ENCODE measurements around the gene ANAPC5. TPM values are rescaled to one million over a fixed set of nuclear protein-coding genes. Genes with fewer than 3 reads are reported as not detected.

The ANAPC5 gene
- total RNA-seq, 1 donor = 180 TPM

GRCh38 chr12:121279507-121279915, 72.7 kb downstream of the ANAPC5 start:
- TF ChIP-seq, protein P1, sequence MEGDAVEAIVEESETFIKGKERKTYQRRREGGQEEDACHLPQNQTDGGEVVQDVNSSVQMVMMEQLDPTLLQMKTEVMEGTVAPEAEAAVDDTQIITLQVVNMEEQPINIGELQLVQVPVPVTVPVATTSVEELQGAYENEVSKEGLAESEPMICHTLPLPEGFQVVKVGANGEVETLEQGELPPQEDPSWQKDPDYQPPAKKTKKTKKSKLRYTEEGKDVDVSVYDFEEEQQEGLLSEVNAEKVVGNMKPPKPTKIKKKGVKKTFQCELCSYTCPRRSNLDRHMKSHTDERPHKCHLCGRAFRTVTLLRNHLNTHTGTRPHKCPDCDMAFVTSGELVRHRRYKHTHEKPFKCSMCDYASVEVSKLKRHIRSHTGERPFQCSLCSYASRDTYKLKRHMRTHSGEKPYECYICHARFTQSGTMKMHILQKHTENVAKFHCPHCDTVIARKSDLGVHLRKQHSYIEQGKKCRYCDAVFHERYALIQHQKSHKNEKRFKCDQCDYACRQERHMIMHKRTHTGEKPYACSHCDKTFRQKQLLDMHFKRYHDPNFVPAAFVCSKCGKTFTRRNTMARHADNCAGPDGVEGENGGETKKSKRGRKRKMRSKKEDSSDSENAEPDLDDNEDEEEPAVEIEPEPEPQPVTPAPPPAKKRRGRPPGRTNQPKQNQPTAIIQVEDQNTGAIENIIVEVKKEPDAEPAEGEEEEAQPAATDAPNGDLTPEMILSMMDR (IDR thresholded peaks at IDR 0.05; ENCODE audit: insufficient read depth, low read depth, low read length) = no peak
- peak; percentile 33 for DNase-seq (ENCODE audit: low read depth)
- H3K4me3 ChIP-seq (ENCODE audit: low read depth, low read length) = no peak overlapping the region

GRCh38 chr12:121279071-121279375, 73.2 kb downstream of the ANAPC5 start:
- TF ChIP-seq, protein P1 (IDR thresholded peaks at IDR 0.05; ENCODE audit: insufficient read depth, low read depth, low read length) = no peak
- H3K4me3 ChIP-seq (ENCODE audit: low read depth, low read length) = no peak overlapping the region
- DNase-seq (ENCODE audit: low read depth) = peak; percentile 58

DNA sequence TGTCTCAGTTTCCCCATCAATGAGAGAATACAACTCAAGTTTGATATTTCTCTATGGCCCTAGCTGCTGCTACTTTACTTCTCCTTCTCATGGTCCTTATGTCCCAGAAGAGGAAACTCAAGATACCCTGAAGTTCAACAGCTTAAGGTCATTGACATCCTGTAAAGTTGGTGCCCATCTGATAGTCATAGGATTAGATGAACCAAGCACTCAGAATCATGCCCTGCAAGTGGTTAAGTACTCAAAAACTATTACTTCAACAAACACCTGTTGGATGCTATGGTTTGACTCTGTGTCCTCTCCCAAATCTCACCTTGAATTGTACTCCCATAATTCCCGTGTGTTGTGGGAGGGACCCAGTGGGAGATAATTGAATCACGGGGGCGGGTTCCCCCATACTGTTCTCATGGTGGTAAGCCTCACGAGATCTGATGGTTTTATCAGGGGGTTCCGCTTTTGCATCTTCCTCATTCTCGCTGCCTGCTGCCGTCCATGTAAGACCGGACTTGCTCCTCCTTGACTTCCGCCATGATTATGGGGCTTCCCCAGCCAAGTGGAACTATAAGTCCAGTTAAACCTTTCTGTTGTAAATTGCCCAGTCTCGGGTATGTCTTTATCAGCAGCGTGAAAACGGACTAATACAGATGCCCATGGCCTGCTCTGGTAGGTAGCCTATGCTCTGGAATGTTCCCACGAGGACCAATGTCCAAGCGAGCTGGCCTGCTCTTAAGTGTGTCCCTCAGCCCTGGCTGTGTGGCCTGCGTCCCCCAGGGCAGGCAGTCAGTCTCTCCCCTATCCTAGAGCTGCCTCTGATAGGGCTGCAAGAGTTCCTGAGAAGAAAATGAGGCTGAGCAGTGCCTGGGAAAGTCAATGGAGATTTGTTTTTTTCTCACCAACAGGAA, 73.8 kb downstream of the ANAPC5 start:
- TF ChIP-seq, protein P1 (IDR thresholded peaks at IDR 0.05; ENCODE audit: insufficient read depth, low read depth, low read length) = no peak
- no peak for DNase-seq (ENCODE audit: low read depth)
- H3K4me3 ChIP-seq (ENCODE audit: low read depth, low read length) = no peak overlapping the region

DNA sequence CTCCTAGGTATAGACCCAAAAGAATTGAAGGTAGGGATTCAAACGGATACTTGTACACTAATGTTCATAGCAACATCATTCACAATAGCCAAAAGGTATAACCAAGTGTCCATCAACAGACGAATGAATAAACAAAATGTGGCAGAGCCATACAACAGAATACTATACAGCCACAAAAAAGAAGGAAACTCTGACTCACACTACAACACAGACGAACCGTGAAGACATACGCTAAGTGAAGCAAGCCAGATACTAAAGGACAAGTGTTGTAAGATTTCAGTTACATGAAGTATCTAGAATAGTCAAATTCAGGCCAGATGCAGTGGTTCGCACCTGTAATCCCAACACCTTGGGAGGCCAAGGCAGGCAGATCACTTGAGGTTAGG, 74.8 kb downstream of the ANAPC5 start:
- TF ChIP-seq, protein P1 (IDR thresholded peaks at IDR 0.05; ENCODE audit: insufficient read depth, low read depth, low read length) = no peak
- DNase-seq (ENCODE audit: low read depth) = no peak
- no peak overlapping the region for H3K4me3 ChIP-seq (ENCODE audit: low read depth, low read length)

GRCh38 chr12:121274036-121274763, 78.0 kb downstream of the ANAPC5 start:
- no peak for DNase-seq (ENCODE audit: low read depth)

DNA sequence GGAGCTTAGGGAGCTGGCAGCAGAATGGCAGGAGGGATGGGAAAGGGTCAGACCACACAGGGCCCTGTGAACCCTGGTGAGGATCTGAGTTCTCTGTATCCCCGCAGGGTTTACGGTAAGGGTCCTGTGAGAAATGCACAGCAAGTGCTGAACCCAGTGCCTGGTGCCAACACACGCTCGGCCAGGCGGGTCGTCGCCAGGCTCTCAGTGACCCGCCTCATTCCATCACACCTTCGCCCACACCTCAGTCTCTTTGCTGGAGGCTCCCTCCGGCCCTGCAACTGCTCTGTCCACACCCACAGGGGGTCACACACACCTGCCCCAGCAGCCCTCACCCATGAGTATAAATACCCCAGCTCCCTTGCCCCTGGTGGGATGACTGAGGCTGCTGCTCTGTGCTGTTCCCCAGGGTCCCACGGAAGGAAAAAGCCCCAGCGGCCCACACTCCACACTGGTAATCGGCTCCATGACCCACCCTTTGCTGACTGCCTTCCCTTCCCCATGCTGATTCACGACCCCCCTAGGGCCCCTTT, 78.8 kb downstream of the ANAPC5 start:
- no peak overlapping the region for H3K4me3 ChIP-seq (ENCODE audit: low read depth, low read length)
- no peak for DNase-seq (ENCODE audit: low read depth)
- TF ChIP-seq, protein P1 (IDR thresholded peaks at IDR 0.05; ENCODE audit: insufficient read depth, low read depth, low read length) = no peak

More at GRCh38 chr12:121274036-121274763, 78.0 kb downstream of the ANAPC5 start:
- no peak overlapping the region for H3K4me3 ChIP-seq (ENCODE audit: low read depth, low read length)
- TF ChIP-seq, protein P1 (IDR thresholded peaks at IDR 0.05; ENCODE audit: insufficient read depth, low read depth, low read length) = no peak
